ENCODE measurements around the gene CACNA2D1.

GRCh38 chr7:82258181-82258580, 185.4 kb downstream of the CACNA2D1 start:
- TF ChIP-seq CTCF (IDR thresholded peaks at IDR 0.05), result no peak
- no peak for TF ChIP-seq POLR2A (IDR thresholded peaks at IDR 0.05)
